HG02571 (cell line): Measurements from ENCODE around the gene DENND5B.
"Not testable (repeated sequence)": the region's sequence is repeated elsewhere in the genome, so short reads cannot be mapped to it uniquely, and the experiment has no call there.

Experiments
- ATAC-seq: cut with Tn5 transposase; IDR thresholded peaks from one replicate; pipeline ENCODE4 v1.9.1; 2021; ENCODE audit warnings: mild to moderate bottlenecking, moderate library complexity; ENCODE audit not compliant: unreplicated experiment

The DENND5B gene

DNA sequence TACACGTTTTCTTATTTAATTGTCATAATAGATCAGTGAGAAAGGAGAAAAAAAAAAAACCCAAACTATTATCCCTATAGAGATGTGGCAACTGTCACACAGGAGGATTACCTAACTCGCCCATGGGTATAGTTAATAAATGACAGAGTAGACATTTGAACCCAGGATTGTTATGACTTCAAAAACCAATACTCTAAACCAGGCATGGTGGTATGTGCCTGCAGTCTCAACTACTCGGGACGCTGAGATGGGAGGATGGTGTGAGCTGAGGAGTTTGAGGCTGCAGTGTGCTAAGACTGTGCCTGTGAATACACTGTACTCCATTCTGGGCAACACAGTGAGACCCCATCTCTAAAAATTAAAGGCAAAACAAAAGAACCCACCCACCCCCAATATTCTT, 114.5 kb downstream of the DENND5B start:
- no peak for ATAC-seq

DNA sequence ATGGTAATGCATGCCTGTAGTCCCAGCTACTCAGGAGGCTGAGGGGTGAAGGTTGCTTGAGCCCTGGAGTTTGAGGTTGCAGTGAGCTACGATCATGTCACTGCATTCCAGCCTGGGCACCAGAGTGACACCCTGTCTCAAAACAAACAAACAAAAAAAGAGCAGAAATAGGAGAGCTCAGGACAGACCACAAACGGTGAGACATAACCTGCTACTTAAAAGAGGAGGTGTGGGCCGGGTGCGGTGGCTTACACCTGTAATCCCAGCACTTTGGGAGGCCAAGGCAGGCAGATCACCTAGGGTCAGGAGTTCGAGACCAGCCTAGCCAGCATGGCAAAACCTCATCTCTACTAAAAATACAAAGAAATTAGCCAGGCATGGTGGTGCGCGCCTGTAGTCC, 115.3 kb downstream of the DENND5B start:
- ATAC-seq: not testable (repeated sequence)

DNA sequence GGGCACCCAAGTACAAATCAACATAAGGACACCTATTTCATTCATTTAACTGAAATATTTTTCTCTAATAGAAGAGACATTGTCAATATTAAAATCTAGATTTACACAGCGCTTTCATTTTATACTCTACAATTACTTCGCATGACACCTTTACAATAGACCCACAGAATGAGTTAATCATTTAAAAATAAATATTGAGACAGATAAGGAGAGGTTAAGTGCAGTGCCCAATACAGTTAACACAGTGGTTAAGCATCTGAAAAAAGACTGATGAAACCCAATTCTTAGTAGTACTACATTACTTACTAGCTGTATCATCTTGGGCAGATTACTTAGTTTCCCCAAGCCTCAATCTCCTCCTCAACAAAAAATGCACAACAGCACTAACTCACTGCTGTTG, 116.2 kb downstream of the DENND5B start:
- ATAC-seq: no peak

DNA sequence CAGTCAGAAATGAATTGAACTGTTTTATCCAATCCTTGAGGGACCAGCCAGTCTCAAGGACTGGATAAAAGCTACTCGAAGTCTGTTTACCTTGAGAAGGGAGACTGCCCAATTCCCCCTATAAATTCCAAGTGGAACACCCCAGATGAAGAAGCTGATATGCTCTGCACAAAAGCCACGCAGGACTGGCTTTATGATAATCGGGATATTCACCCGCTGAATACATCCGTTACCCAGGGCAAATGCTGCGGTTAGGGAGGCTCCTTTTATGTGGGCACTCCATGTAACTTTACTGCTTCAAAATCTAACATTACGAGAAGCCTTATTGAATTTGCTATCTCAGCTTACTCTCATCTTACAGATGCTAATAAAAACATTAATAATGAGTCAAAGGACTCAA, 119.1 kb downstream of the DENND5B start:
- ATAC-seq: no peak

DNA sequence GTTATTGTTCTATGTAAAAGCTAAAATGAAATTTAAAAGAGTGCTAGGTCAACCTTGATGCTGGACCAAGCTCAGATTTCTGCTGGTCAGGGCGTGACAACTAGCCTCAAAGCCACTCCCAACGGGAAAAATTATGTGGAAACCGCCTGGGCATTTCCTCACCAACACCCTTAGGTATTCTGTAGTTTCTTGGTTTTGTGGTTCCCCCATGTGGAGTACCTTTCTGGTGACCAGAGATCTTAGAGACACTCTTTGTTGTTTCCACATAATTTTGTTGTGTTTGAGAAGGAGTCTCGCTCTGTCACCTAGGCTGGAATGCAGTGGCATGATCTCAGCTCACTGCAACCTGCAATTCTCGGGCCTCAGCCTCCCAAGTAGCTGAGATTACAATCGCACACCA, 119.9 kb downstream of the DENND5B start:
- no peak for ATAC-seq

DNA sequence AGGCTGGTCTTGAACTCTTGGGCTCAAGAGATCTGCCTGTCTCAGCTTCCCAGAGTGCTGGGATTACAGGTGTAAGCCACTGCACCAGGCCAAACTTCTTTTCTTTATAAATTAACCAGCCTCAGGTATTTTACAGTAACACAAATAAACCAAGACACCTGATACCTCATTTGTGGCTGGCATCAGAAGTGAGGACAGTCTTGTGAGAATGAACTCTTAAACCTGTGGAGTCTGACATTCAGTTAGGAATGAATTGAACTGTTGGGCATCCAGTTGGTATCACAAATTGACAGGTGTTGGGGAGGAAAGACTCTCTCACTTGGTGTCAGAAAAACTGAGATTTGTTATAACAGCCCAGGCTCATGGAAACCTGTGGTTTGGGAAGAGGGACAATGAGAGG, 120.5 kb downstream of the DENND5B start:
- ATAC-seq: no peak

DNA sequence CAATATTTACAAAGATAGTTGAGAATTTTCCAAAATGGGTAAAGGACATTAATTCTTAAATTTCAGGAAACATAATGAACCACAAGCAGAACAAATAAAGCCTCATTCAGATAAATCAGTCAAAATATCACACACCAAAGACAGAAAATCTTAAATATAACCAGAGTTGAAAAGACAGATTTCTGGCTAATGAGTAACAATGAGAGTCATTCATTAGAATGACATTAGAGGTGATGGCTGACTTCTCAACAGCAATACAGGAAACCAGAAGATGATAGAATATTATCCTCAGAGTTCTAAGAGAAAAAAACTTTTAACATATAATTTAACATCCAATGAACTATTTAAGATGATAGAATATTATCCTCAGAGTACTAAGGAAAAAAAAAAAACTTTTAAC, 124.2 kb downstream of the DENND5B start:
- ATAC-seq: no peak

DNA sequence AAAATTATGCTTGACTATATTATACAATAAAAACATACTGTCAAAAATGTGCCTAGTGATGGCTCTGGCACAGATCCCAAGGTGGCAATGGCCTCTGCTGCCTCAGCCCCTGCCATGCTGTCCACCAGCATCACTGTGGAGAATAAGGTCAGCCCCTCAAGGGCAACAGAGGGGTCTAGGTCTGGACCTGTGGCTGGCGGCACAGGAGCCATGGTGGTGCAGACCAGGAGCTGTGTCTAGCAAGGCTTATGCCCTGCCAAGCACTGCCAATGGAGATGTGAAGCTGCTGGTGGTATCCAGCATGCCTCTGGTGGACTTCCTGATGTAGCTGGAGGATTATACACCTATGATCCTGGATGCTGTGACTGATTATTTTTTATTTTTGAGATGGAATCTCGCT, 125.9 kb downstream of the DENND5B start:
- no peak for ATAC-seq

DNA sequence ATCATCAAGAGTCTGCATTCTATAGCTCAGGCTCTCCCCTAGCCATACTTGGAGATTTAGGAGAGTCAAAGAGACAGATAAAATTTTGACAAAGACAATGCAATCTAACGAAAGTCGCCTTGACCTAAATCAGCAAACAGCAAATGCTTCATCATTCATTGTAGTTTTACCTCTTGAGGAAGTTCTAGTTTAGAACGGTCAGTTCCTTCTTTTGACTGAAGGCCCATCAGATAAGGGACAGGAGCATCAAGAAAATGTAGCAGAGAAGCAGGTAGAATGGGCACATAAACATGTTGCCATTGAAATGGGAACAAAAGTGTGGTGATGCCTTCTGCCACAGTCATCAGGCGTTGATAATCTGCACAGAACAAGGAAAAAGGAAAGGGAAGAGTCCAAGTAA, 130.9 kb downstream of the DENND5B start:
- no peak for ATAC-seq

DNA sequence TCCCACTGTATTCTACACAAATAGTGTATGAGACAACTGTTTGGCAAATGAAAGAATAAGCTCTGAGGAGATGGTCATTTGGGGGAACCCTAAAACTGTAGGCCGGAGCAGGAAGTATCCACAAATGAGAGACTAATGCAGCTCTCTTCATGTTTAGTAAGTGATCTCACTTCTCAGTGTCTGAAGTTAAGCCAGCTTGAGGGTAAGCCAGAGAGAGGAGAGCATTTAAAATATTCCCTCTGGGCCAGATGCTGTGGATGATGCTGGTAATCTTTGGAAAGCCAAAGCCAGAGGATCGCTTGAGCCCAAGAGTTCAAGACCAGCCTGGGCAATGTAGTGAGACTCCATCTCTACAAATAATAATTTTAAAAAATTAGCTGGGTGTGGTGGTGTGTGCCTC, 134.4 kb downstream of the DENND5B start:
- ATAC-seq: no peak

DNA sequence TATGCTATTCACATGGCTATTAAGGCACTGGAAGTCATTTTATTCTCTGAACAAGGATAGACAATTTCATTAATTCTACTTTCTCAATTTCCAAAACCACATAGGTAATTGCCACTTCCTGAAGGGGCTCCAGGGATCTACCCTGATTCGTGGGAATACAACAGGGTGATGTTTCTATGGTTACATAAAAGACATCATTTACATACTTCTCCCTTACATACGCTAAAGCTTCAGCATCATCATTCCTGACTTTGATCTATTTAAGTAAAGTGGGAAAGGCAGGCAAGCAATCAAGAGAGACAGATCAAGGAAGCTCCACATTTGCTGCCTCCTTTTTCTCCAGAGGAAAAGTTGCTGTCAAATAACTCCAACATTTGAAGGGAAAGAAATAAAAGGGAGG, 146.2 kb downstream of the DENND5B start:
- ATAC-seq: no peak

DNA sequence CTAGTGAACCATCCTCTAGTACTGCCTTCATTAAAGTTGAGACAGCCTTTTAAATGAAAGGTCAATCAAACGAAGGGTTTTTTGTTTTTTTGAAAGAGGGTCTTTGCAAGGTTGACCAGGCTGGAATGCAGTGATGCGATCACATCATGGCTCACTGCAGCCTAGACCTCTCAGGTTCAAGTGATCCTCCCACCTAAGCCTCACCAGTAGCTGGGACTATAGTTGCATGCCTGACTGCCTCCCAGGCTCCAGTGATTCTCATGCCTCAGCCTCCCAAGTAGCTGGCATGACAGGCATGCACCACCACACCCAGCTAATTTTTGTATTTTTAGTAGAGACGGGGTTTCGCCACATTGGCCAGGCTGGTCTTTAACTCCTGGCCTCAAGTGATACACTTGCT, 150.3 kb downstream of the DENND5B start:
- no peak for ATAC-seq

DNA sequence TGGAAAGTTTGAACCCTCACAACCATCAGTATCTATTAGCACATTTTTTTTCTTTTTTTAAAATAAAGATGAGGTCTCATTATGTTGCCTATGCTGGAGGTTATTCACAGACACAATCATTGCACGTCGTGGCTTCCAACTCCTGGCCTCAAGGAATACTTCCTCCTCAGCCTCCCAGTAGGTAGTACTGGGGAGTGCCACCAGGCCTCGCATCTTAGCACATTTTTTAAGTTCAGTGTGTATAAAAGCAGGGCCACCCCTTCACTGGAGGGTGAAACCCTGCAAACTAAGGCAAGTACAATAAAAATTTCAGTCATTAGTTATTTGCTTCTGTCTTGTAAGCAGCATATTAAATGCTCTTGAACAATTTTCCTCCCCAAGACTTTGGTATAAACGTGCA, 150.8 kb downstream of the DENND5B start:
- ATAC-seq: no peak

DNA sequence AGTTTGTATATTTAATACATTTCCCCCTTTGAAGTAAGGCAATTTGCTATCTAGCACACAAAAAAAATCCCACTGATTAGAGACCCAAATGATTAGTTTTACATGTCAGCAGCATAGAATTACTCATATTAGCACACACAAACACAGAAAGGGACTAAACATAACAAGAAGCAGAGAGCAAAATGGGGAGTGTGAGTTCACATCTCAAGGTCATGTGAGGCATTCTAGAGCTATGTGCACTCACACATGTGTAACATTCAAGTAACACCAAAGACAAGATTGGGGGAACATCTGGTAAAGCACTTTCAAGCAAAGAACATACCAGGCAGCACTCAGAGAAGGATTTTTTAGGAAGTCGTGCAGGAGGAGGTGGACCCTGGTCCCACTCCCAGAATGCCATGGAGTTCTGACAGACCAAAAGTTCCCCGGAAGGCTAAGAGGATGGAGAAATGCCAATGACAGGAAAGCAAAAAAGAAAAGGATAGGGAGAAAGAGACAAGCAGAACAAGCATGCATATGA, 159.2 kb downstream of the DENND5B start:
- ATAC-seq: no peak

DNA sequence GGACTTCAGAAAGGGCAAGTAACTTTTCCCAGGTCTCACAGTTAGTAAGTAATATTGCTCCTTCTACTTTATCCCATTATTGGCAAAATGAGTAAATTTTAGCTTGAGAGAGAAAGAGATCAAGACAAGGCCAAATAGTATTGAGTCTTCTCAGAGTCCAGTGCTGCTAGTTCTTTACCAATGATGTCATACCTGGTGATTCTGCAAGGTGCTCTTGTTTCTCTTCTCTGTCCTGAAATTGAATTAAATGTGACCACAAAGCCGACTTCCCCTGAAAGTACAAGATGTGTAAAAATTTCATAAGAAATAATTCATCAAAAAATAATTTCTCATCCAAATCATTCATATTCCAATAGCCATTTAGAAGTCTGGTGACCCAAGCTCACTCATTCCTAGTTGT, 167.5 kb downstream of the DENND5B start:
- ATAC-seq: no peak

DNA sequence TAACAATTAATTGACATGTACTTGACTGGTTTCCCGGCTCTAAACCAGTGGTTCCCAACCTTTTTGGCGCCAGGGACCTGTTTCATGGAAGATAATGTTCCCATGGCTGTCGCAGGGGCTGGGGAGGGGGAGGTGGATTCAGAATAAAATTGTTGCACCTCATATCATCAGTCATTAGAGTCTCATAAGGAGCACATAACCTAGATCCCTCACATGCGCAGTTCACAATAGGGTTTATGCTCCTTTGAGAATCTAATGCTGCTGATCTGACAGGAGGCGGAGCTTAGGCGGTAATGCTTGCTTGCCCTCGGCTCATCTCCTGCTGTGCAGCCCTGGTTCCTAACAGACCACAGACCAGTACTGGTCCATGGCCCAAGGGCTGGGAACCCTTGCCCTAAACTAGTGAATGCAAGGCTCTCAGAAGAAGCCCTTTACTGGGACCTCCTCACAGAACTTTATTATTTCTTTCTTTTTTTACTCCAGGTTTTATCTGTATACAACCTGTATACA, 178.6 kb downstream of the DENND5B start:
- no peak for ATAC-seq

DNA sequence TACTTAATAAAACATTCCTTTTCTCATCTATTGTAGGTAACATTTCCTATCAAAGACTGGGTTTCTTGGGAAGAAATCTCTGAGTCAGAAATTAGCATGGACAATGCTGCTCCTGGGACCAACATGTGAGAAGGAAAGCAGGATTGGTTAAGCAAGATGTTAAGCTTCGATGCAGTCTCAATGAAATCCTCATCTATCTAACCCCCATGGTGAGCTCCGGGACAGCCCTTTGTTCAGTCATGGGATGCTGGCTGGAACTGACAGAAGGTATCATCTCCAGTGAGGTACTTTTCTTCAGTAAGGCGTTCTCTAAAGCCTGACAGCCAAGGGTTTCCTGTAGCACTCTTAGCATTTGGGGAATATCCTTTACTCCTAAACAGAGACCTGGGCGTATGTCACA, 182.2 kb downstream of the DENND5B start:
- ATAC-seq: no peak

DNA sequence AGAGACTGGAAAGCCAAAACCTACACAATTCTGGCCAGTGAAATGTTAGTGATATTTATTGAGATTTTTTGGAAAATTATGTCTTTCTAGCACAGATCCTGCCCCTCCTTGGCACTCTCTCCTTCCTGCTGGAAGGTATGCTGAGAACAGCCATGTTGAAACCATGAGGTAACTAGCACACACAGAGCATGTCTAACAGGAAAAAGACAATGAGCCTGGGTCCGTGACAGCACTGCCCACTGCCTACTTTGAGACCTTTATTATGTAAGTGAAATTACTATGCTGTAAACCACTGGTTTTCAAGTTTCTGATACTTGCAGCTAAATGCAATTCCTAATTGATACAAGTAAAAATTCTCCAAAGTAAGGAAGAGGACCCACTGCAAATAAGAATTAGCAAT, 183.4 kb downstream of the DENND5B start:
- ATAC-seq: no peak

DNA sequence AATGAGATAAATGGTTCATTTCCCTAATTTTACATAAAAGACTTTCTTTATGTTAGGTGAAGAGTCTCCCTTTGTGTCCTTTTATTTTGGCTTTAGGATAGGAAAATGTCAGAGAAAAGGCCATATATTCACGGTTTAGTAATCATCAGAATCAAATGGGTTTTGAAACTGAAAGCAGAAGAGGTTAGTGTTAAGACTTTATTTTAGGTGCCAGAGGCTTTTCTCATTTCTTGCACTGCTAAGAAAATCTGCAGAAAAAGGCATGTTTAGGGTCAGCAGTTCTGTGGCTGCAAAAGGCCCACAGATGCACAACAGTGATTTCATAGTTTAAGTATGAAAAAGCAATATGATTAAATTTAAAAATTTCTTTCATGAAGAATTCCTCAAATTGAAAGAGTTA, 184.6 kb downstream of the DENND5B start:
- ATAC-seq: no peak

DNA sequence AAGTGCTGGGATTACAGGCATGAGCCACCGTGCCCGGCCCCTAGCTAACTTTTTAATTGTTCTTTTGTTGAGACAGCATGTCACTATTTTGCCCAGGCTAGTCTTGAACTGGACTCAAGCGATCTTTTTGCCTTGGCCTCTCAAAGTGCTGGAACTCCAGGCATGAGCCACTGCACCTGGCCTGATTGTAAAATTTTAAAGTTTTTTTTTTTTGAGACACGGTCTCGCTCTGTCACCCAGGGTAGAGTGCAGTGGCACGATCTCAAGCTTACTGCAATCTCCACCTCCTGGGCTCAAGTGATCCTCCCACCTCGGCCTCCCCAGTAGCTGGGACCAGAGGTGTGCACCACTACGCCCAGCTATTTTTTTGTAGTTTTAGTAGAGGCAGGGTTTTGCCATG, 185.9 kb downstream of the DENND5B start:
- no peak for ATAC-seq

DNA sequence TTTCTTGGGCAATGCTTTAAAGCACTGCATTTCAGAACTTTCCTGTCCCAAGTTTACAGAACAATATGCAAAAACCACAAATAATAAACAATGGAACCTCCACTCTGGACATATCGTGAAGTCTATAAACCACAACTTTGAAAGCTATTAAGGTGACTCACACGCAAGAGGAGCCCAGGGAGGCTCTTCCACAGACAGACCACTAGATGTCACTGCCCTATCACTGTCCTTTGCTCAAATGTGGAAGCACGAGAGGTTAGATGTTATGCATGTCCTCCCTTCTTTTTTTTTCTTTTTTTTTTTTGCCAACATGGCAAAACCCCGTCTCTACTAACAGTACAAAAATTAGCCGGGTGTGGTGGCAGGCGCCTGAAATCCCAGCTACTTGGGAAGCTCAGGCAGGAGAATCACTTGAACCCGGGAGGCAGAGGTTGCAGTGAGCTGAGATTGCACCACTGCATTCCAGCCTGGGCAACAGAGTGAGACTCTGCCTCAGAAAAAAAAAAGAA, 187.8 kb downstream of the DENND5B start:
- ATAC-seq: peak; percentile 71

DNA sequence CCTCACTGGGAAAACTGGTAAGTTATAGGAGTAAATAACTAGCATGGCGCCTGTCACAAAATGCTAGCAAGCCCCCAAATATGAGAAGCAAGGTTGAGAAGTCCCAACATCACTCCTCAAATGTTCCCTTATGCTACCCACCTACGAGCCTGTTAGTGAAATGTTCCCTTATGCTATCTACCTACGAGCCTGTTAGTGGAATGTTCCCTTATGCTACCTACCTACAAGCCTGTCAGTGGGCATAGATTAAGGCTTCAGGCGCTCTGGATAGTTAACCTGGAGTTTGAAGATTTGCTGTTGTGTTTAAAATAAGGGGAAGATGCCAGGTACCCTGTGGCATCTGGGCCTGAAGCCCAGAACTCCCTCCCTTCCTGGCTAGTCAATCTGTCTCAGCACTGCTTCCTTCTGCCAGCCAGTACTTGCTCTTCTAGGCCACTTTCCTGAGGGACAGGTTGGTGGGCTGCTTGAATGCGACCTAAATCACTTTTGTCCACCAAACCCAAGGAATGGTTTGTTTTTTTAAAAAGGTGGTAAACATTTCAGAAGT, 197.9 kb downstream of the DENND5B start:
- no peak for ATAC-seq

DNA sequence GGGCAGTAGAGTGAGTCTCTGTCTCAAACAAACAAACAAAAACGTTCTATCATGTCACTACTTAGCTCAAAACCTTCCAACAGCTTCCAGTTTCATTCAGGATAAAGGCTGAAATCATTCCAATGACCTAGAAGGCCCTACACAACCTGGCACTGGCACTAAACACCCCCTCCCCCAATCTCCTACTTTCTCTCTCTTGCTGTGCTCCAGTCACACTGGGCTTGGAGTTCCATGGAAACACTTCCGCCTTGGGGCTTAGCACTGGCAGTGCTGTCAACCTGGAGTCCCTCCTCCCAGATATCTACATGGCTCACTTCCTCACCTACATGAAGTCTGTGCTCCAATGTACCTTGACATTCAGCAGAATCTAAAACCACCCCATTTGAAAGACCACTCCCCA, 199.9 kb downstream of the DENND5B start:
- no peak for ATAC-seq
